ENCODE data around the gene COL5A1. TPM values are rescaled to one million over a fixed set of nuclear protein-coding genes. Genes with fewer than 3 reads are reported as not detected.
"Not testable (repeated sequence)": the region's sequence is repeated elsewhere in the genome, so short reads cannot be mapped to it uniquely, and the experiment has no call there.

COL5A1 gene
- total RNA-seq, 4 donors from 2014 or later = 4.0 to 12.8 (median 6.3) TPM

DNA sequence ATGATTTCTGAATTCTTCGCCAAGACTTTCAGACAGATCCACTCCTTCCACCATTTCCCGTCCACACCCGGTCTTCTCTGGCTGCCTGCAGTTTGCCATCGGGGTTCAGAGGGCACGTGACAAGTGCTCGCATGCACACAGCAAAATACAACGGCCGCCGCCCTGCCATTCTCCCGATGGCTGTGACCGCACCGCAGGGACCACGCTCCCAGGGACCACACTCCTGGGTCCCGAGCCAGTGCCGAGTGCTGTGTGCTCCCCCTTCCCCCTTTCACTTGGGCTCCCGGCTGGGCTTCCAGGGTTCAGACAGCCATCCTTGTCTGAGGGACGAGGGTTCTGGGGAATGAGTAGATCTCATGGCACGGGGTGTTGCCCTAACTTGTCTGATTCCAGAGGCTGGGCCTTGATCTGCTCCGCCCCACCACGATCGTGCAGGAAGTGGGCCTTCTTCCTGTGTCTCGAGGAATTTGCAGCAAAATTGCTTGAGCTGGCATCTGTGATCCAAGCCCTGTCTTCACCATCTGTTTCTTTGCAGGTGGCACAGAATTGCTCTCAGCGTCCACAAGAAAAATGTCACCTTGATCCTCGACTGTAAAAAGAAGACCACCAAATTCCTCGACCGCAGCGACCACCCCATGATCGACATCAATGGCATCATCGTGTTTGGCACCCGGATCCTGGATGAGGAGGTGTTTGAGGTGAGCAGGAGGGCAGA is 59.2 kb downstream of the COL5A1 start:
- peaks cover 0 to 29% (median 0%) of the 10 kb centered on the region in 3 donors for H3K36me3 ChIP-seq
- 65 to 82% methylated on average over 13 to 16 of the region's 30 CpGs for WGBS, 2 donors
- no peak overlapping the region for H3K27ac ChIP-seq
- intact Hi-C loops (cut with DNase I) = no loop called here
- peaks cover 4 to 66% (median 7%) of the 10 kb centered on the region in 3 donors for H3K4me1 ChIP-seq
- no peak overlapping the region for H3K4me3 ChIP-seq
- H3K27me3 ChIP-seq = peaks cover 0 to 95% (median 0%) of the 10 kb centered on the region in 4 donors
- TF ChIP-seq, protein P1, sequence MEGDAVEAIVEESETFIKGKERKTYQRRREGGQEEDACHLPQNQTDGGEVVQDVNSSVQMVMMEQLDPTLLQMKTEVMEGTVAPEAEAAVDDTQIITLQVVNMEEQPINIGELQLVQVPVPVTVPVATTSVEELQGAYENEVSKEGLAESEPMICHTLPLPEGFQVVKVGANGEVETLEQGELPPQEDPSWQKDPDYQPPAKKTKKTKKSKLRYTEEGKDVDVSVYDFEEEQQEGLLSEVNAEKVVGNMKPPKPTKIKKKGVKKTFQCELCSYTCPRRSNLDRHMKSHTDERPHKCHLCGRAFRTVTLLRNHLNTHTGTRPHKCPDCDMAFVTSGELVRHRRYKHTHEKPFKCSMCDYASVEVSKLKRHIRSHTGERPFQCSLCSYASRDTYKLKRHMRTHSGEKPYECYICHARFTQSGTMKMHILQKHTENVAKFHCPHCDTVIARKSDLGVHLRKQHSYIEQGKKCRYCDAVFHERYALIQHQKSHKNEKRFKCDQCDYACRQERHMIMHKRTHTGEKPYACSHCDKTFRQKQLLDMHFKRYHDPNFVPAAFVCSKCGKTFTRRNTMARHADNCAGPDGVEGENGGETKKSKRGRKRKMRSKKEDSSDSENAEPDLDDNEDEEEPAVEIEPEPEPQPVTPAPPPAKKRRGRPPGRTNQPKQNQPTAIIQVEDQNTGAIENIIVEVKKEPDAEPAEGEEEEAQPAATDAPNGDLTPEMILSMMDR (IDR thresholded peaks at IDR 0.05) = no peak
- no peak for TF ChIP-seq POLR2A (IDR thresholded peaks at IDR 0.05)
- H3K9me3 ChIP-seq = no peaks in the 10 kb centered on the region
- no peak for DNase-seq

DNA sequence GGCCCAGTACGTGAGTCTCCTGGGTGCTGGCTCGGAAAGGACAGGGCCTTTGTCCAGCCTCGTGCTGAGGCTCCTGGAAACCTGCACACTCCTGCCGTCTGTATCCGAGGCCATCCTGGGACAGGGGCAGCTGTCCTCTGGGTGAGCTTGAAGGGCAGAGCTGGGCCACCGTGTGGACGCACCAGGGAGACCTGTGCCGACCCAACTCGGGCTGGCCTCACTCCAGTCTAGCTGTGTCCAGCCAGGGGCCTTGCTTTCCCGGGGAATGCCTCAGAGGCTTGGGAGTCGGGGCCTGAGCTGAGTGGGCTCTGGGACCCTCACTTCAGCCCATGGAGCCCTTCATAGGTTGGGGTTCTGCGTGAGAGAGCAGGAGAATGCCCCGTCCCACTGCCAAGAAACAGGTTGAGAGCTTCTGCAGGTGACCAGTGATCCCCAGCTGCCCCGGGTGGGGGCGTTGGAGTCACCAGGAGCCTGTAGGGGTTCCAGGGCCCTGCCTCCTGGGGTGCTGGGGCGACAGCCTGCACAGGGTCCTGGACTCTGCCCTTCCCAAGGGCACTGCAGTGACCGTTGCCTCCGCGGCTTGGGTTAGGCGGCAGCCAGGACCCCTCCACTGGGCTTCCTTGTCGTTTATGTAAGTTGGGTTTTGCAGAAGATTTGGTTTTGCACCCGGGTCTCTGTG is 60.1 kb downstream of the COL5A1 start:
- WGBS, 2 donors = 76% methylated on average over 10 of the region's 22 CpGs; no CpG with 5 or more reads in 1 of the 2 donors

DNA sequence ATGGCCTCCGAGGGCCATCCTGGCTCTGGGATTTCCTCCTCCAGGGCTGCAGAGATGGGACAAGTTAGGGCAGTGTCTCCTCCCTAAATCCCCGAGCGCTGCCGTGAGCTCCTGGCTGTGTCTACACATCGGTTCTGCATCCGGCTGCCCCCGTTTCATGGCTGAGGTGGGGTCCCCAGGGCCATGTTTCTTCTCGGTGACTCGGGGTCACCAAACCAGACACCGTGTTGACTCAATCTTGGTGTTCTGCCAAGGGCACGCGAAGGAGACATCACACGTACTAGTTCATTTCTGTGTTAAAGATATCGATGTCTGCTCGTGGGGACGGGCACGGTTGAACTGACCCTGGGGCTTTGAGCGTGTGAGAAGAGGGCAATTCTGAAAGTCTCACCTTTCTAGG is 60.7 kb downstream of the COL5A1 start:
- TF ChIP-seq POLR2A (IDR thresholded peaks at IDR 0.05) = no peak
- TF ChIP-seq, protein P1 (IDR thresholded peaks at IDR 0.05) = no peak
- no peak for DNase-seq
- Histone ChIP-seq H3K27me3 (peaks cover 0 to 97% (median 0%) of the 10 kb centered on the region in 4 donors), H3K4me1 (peaks cover 2 to 73% (median 12%) of the 10 kb centered on the region in 3 donors), H3K4me3 (no peak overlapping the region), H3K9me3 (no peaks in the 10 kb centered on the region), H3K36me3 (peaks cover 0 to 29% (median 0%) of the 10 kb centered on the region in 3 donors), H3K27ac (peak overlapping the region in 1 of 4 donors; percentile 29)
- intact Hi-C loops (cut with DNase I) = no loop called here
- WGBS, 2 donors = 53 to 58% methylated on average over 11 to 12 of the region's 18 CpGs

More for the DNA sequence above, 60.1 kb downstream of the COL5A1 start:
- H3K9me3 ChIP-seq = no peaks in the 10 kb centered on the region
- no peak for TF ChIP-seq POLR2A (IDR thresholded peaks at IDR 0.05)
- TF ChIP-seq, protein P1 (IDR thresholded peaks at IDR 0.05) = no peak
- H3K36me3 ChIP-seq = peaks cover 0 to 29% (median 0%) of the 10 kb centered on the region in 3 donors
- no peak overlapping the region for H3K4me3 ChIP-seq
- intact Hi-C loops (cut with DNase I) = no loop called here
- no peak for DNase-seq
- peaks cover 0 to 97% (median 0%) of the 10 kb centered on the region in 4 donors for H3K27me3 ChIP-seq
- H3K4me1 ChIP-seq = peaks cover 4 to 73% (median 10%) of the 10 kb centered on the region in 3 donors
- H3K27ac ChIP-seq = no peak overlapping the region

DNA sequence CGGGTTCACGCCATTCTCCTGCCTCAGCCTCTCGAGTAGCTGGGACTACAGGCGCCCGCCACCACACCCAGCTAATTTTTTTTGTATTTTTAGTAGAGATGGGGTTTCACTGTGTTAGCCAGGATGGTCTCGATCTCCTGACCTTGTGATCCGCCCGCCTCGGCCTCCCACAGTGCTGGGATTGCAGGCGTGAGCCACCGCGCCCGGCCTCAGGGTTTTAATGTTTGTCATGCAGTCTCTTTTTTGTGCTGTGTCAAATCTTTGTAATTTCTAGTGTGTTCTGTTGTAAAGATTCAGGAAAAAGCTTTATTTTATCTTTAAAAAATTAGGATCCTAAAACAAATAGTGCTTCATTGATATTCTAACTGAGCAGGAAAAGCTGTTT is 62.1 kb downstream of the COL5A1 start:
- 73 to 89% methylated on average over 8 to 10 of the region's 13 CpGs for WGBS, 2 donors
- intact Hi-C loops (cut with DNase I); H3K4me3 ChIP-seq: not testable (repeated sequence)

DNA sequence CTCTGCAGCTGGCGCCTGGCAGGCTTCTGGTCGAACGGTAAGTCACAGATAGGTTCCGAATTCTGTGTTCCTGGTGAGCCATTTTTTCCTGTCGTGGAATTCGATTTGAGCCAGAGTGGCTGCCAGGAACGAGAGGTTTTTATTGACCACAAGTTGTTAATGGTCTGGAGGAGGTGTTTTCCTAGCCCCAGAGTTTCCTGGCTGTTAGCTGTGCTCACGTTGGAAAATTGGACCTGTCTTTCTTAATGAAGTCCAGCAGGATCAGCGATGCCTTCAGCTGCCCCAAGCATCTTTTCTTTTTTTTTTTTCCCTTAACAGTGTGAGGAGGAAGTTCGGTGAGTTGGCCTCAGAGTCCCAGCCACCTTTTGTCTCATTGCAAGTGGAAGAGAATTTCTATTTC is 62.9 kb downstream of the COL5A1 start:
- no peak overlapping the region for H3K4me3 ChIP-seq
- peaks cover 0 to 97% (median 0%) of the 10 kb centered on the region in 4 donors for H3K27me3 ChIP-seq
- peaks cover 0 to 29% (median 0%) of the 10 kb centered on the region in 3 donors for H3K36me3 ChIP-seq
- peak overlapping the region in 1 of 4 donors; percentile 17 for H3K27ac ChIP-seq
- TF ChIP-seq, protein P1 (IDR thresholded peaks at IDR 0.05) = no peak
- no peak for TF ChIP-seq POLR2A (IDR thresholded peaks at IDR 0.05)
- H3K4me1 ChIP-seq = peaks cover 0 to 77% (median 28%) of the 10 kb centered on the region in 3 donors
- intact Hi-C loops (cut with DNase I) = no loop called here
- no peak for DNase-seq
- WGBS, 2 donors = 53 to 79% methylated on average over 10 of the region's 10 CpGs
- H3K9me3 ChIP-seq = no peaks in the 10 kb centered on the region

More for the DNA sequence above, 62.1 kb downstream of the COL5A1 start:
- not testable (repeated sequence) for H3K27ac ChIP-seq, DNase-seq, H3K9me3 ChIP-seq
- Histone ChIP-seq H3K4me1 (peaks cover 0 to 77% (median 25%) of the 10 kb centered on the region in 3 donors), H3K27me3 (peaks cover 0 to 97% (median 0%) of the 10 kb centered on the region in 4 donors), H3K36me3 (peaks cover 0 to 29% (median 0%) of the 10 kb centered on the region in 3 donors)

Measured in esophagus squamous epithelium (tissue), 5 donors.